ENCODE results near the gene EPHB6. TPM values are rescaled to one million over a fixed set of nuclear protein-coding genes. Genes with fewer than 3 reads are reported as not detected.

Gene EPHB6
- total RNA-seq, 2 donors from 2014 or later: 8.2 to 19.4 TPM

DNA sequence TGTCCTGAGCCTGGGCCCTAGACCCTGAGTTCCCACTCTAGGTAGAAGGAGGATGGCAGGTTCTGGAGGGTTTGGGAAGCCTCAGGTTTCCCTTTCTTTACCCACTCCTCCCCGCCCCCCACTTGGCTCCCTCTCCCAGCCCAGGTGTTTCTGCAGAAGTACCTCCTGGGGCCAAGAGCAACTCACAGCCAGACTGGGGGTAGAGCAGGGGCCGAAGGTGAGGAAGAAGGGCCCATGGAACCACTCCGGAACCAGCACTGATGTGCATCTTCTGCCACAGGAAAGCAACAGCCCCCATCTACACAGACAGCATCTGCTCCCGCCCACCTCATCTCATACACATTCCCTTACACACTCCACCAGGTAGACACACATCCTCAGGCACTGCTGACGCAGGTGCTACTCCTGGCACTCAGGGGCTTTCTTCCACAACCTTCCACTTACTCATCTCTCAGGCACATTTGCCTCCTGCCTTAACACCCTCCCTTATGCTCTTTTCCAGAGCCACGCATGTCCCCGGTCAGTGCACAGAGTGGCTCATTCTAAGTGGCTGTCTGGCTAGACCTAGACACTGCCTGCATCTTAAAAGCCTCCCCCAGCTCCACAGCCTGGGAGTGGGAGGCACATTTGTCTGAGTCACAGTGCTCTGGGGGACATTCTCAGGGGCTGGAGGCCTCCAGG lies 1.8 kb downstream of the EPHB6 start:
- H3K27ac ChIP-seq: no peak overlapping the region
- TF ChIP-seq CTCF (IDR thresholded peaks at IDR 0.05): no peak
- H3K9me3 ChIP-seq: no peaks in the 10 kb centered on the region

GRCh38 chr7:142857625-142858024 lies 2.7 kb downstream of the EPHB6 start:
- no peaks in the 10 kb centered on the region for H3K9me3 ChIP-seq
- no peaks in the 10 kb centered on the region for H3K36me3 ChIP-seq
- no peak overlapping the region for H3K27ac ChIP-seq
- TF ChIP-seq CTCF (IDR thresholded peaks at IDR 0.05): no peak
- H3K4me1 ChIP-seq: peaks cover 0 to 17% of the 10 kb centered on the region in 2 donors
- H3K27me3 ChIP-seq: no peaks in the 10 kb centered on the region
- no peak for DNase-seq (ENCODE audit: low spot score)
- no peak overlapping the region for H3K4me3 ChIP-seq

More for the DNA sequence above, 1.8 kb downstream of the EPHB6 start:
- Histone ChIP-seq H3K4me3 (no peak overlapping the region), H3K27me3 (no peaks in the 10 kb centered on the region), H3K4me1 (peaks cover 0 to 17% of the 10 kb centered on the region in 2 donors), H3K36me3 (no peaks in the 10 kb centered on the region)
- no peak for DNase-seq (ENCODE audit: low spot score)

DNA sequence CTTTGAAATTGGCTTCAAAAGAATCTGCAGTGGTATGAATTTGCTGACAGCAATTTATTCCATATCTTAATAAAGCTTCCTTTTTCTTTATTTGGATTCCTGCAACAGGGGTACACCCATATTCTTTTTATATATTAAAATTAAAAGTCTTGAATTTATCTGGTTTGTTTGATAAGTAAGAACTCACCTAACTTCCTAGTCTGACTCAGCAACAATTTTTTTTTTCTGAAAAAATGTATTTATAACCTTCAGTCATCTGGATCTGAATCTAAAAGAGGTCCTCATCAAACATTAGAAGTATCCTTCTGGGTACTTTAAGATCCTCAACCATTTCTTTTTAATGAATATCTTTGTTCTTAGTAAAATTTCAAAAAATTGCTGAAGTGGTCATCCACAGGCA lies 4.5 kb downstream of the EPHB6 start:
- Histone ChIP-seq H3K9me3 (no peaks in the 10 kb centered on the region), H3K27me3 (no peaks in the 10 kb centered on the region), H3K27ac (no peak overlapping the region), H3K4me1 (peaks cover 0 to 17% of the 10 kb centered on the region in 2 donors), H3K4me3 (no peak overlapping the region), H3K36me3 (no peaks in the 10 kb centered on the region)
- DNase-seq (ENCODE audit: low spot score): no peak
- TF ChIP-seq CTCF (IDR thresholded peaks at IDR 0.05): no peak

GRCh38 chr7:142859829-142860228 lies 5.0 kb downstream of the EPHB6 start:
- no peak for DNase-seq (ENCODE audit: low spot score)
- Histone ChIP-seq H3K4me3 (no peak overlapping the region), H3K36me3 (no peaks in the 10 kb centered on the region), H3K9me3 (no peaks in the 10 kb centered on the region), H3K4me1 (peaks cover 0 to 17% of the 10 kb centered on the region in 2 donors), H3K27me3 (no peaks in the 10 kb centered on the region), H3K27ac (no peak overlapping the region)
- no peak for TF ChIP-seq CTCF (IDR thresholded peaks at IDR 0.05)

DNA sequence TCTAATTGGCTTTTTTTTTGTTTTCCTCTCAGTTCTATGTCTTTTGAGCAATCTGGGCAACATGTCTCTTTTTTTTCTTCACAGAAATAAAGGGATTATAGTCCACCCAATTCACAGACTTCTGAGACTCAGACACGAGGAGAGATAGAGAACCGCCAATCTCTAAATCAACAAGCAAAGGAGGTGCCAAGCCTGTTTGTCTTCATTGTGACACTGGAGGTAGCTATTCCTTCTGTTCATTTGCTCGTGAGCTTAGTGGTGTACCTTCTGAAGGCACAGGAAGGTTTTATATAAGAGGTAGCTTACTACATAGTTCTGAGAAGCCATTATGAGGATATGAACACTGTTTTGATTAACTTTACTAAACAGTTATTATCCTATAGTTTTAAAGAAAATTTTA lies 6.1 kb downstream of the EPHB6 start:
- Histone ChIP-seq H3K4me3 (no peak overlapping the region), H3K9me3 (no peaks in the 10 kb centered on the region), H3K27ac (no peak overlapping the region), H3K36me3 (no peaks in the 10 kb centered on the region), H3K4me1 (peaks cover 0 to 7% of the 10 kb centered on the region in 2 donors), H3K27me3 (no peaks in the 10 kb centered on the region)
- TF ChIP-seq CTCF (IDR thresholded peaks at IDR 0.05): no peak
- DNase-seq (ENCODE audit: low spot score): no peak

DNA sequence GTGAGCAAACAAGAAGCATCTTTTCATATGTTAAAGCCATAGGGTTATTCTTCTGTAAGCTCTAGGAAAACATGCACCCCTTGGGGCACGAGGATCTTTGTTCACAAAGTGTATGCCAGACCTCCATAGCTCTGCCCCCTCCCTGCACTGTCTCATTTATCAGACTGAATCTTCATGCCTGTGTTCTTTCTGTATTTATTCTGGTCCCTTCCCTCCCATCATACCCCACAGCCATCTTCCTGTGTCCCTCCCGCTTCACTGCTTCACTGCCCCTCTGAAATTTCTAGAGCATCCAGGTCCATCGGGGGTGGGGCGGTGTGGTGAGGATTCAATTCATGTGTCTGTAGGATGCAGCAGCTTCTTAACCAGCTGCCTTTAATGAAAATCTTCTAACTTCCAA lies 7.5 kb downstream of the EPHB6 start:
- no peak for DNase-seq (ENCODE audit: low spot score)
- Histone ChIP-seq H3K36me3 (no peaks in the 10 kb centered on the region), H3K27ac (no peak overlapping the region)

More for the DNA sequence above, 7.5 kb downstream of the EPHB6 start:
- no peaks in the 10 kb centered on the region for H3K27me3 ChIP-seq
- H3K9me3 ChIP-seq: no peaks in the 10 kb centered on the region
- no peak for TF ChIP-seq CTCF (IDR thresholded peaks at IDR 0.05)
- no peaks in the 10 kb centered on the region for H3K4me1 ChIP-seq
- H3K4me3 ChIP-seq: no peak overlapping the region

Data from right atrium auricular region (tissue), 2 donors.